NOMO-1 (cell line): ENCODE results near the gene ZNF213.
"Not testable (repeated sequence)": the region's sequence is repeated elsewhere in the genome, so short reads cannot be mapped to it uniquely, and the experiment has no call there.

Experiments
- DNase-seq, 2 experiments: peaks; one replicate each; lab custom pipeline; 2025; ENCODE audit not compliant: unreplicated experiment in 2 of 2; lab: John Stamatoyannopoulos, UW

ZNF213 gene

DNA sequence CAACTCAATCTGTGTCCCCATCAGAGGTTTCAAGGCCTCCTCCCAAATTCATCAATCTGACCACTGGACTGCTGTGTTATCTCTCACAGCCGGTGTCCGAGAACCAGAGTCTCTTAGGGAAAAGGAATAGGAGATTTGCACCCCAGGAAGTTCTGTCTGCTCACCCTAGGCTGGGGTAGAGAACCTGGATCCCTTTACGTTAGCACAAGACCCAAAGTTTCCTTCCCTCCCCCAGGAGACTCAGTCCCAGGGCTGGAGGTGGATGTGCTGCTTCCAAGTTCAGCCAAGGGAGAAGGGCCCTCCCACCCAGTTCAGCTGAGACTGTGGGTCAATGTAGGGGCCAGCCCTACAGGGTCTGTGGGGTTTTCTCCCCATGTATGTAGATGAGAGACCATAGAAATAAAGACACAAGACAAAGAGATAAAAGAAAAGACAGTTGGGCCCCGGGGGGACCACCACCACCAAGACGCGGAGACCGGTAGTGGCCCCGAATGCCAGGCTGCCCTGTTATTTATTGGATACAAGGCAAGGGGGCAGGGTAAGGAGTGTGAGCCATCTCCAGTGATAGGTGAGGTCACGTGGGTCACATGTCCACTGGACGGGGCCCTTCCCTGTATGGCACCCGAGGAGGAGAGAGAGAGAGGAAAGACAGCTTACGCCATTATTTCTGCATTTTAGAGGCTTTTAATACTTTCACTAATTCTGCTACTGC is 30.4 kb downstream of the ZNF213 start:
- no peak for DNase-seq

GRCh38 chr16:3166505-3166886 is 31.7 kb downstream of the ZNF213 start:
- no peak for DNase-seq

- DNase-seq: not testable (repeated sequence)
Measured at GRCh38 chr16:3168729-3169128, 33.9 kb downstream of the ZNF213 start.

GRCh38 chr16:3170440-3171180 is 35.8 kb downstream of the ZNF213 start:
- no peak for DNase-seq

- DNase-seq: no peak
Measured at GRCh38 chr16:3171181-3171854, 36.5 kb downstream of the ZNF213 start.

GRCh38 chr16:3171855-3172593 is 37.2 kb downstream of the ZNF213 start:
- DNase-seq: no peak

- DNase-seq: peak in 1 of 2 experiments; percentile 19
Measured at GRCh38 chr16:3173892-3174617, 39.2 kb downstream of the ZNF213 start.

GRCh38 chr16:3174618-3175148 is 39.9 kb downstream of the ZNF213 start:
- no peak for DNase-seq

- no peak for DNase-seq
Measured at GRCh38 chr16:3175157-3176093, 40.6 kb downstream of the ZNF213 start.

DNA sequence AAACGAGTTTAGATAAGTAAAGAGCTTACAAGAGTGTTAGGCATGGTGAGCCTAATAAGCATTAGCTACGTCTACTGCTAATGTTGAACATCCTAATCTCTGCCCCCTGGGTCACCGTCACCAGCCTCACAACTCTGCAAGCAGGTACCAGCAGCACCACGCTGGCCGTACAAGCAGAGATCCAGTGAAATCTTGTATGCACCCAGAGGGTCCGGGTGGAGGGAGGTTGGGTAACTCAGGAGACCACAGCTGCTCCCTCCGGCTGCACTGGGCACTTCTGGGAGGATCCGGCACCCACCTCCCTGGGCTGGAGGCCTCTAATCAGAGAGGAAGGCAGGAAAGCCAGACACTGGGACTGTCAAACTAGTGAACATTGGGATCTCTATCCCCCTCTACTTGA is 44.8 kb downstream of the ZNF213 start:
- DNase-seq: no peak

DNA sequence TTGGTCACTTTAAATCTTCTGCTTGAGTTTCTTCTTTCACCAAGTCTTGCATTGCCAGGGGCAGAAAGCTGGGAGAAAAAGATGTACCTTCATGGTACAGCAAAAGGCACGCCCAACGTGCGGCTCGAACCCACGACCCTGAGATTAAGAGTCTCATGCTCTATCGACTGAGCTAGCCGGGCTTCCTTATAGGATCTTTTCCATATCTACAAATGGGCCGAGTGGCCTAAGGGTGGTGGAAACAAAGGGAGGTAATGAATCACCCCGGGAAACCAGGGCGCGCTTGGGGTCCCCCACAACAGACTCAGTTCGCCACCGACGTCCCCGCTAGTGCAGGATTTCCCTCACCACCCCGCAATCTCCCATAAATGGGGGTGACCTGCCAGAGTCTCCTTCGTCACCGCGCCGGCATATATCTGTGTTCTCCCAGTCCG is 45.6 kb downstream of the ZNF213 start:
- no peak for DNase-seq

- DNase-seq: not testable (repeated sequence)
Measured at GRCh38 chr16:3182293-3182607, 47.4 kb downstream of the ZNF213 start.

- DNase-seq: no peak
Measured at GRCh38 chr16:3182608-3183444, 48.0 kb downstream of the ZNF213 start.

DNA sequence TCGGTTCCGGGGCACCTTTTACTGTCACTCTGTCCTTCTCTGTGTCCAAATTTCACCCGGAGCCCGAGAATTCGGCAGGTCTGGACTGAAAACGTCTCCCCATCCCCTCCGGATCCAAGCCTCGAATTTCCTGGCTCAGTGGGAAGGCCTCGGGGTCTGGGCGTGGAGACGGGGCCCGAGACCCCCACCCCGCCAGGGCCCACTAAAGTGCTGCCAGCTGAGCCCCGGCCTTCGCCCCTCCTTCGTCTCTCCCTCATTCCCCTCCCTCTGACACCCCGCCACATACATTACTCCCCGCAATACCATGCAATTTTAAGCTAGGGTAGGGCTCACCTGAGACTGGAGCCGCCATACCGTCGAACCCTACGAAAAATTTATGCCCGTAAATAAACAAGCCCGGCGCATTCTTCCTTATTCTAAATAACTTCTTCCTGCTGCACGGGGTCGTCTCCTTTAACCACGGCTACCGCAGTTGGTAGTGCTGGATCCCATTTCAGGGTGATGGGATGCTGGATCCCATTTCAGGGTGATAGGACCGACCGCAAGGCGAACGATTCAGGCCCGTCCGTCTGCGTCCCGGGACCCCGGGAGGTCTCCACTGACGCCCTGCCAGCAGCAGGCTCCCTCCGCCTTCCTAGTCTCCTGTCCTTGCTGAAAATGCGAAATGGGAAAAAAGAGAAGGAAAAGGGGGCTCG is 48.8 kb downstream of the ZNF213 start:
- DNase-seq: no peak

- no peak for DNase-seq
Measured at GRCh38 chr16:3186946-3187690, 52.3 kb downstream of the ZNF213 start.

DNA sequence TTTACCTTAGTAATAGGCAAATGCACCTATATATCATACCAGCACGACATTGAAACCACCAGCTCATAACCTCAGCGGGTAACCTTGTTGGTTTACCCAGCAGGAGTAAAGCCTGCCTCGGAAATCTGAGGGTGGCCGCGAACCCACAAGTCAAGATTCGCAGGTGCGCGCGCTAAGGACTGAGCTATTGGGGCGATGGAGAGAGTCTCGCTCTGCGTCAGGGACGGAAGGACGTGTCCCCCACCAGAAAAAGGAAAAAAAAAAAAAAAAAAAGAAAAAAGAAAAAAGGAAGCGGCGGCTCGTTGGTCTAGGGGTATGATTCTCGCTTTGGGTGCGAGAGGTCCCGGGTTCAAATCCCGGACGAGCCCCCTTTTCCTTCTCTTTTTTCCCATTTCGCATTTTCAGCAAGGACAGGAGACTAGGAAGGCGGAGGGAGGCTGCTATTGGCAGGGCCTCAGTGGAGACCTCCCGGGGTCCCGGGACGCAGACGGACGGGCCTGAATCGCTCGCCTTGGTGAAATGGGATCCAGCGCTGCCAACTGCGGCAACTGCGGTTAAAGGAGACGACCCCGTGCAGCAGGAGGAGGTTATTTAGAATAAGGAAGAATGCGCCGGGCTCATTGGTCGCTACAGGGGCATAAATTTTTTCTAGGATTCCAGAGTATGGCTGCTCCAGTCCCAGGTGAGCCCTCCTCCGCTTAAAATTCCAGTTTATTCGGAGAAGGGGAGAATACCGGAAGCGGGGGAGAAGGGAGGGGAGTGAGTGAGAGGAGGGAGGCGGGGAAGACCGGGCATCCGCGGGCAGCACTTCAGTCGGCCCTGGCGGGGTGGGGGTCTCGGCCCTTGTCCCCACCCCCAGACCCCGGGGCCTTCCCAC is 53.2 kb downstream of the ZNF213 start, which contains the start of gene OR1F1:
Gene OR1F1 (plus strand): TSS at position 407 of the 877 bp plus-strand sequence.
- no peak for DNase-seq
